CD4-positive, alpha-beta T cell treated with Interleukin-15 for 4 hours (primary cell): ENCODE data around the gene HPGD.

Source experiments
- DNase-seq: peaks from one replicate; pipeline ENCODE4 v3.0.0-alpha.2; 2020; ENCODE audit warnings: low spot score

The HPGD gene

GRCh38 chr4:174474457-174475075 is 47.7 kb downstream of the HPGD start:
- no peak for DNase-seq

GRCh38 chr4:174467107-174467506 is 55.2 kb downstream of the HPGD start:
- DNase-seq, result no peak

- no peak for DNase-seq
Observed at GRCh38 chr4:174464949-174465348, 57.3 kb downstream of the HPGD start.

GRCh38 chr4:174461466-174462106 is 60.7 kb downstream of the HPGD start:
- no peak for DNase-seq

GRCh38 chr4:174460684-174461083 is 61.6 kb downstream of the HPGD start:
- no peak for DNase-seq

- DNase-seq, result no peak
Observed at GRCh38 chr4:174457468-174457867, 64.8 kb downstream of the HPGD start.

- DNase-seq, result no peak
Observed at GRCh38 chr4:174454815-174455473, 67.3 kb downstream of the HPGD start.

GRCh38 chr4:174451718-174452296 is 70.5 kb downstream of the HPGD start:
- no peak for DNase-seq

- no peak for DNase-seq
Observed at GRCh38 chr4:174450786-174451125, 71.5 kb downstream of the HPGD start.

- no peak for DNase-seq
Observed at GRCh38 chr4:174449944-174450785, 72.1 kb downstream of the HPGD start.

- DNase-seq, result no peak
Observed at GRCh38 chr4:174449152-174449551, 73.1 kb downstream of the HPGD start.

- no peak for DNase-seq
Observed at GRCh38 chr4:174444390-174444789, 77.9 kb downstream of the HPGD start.
